Choroid plexus epithelial cell (primary cell): ENCODE measurements around the gene TSPAN12.

Experiments
- DNase-seq: peaks from one replicate; pipeline ENCODE4 v3.0.0-alpha.2; 2010; ENCODE audit warnings: low read depth
- H3K4me3 ChIP-seq: 2 replicates; pipeline ENCODE4 v1.5.1; 2011; ENCODE audit warnings: low read depth, mild to moderate bottlenecking, control low read depth, low read length, moderate library complexity
- TF ChIP-seq, protein P1 (sequence below): conservative IDR thresholded peaks from 2 replicates; pipeline ENCODE4 v1.5.1; 2011; ENCODE audit warnings: low read depth, mild to moderate bottlenecking, control low read depth, inconsistent platforms, low read length, moderate library complexity

The TSPAN12 gene

GRCh38 chr7:120874016-120874415 is 16.1 kb upstream of the TSPAN12 start:
- H3K4me3 ChIP-seq: no peak overlapping the region
- no peak for DNase-seq
- TF ChIP-seq, protein P1, sequence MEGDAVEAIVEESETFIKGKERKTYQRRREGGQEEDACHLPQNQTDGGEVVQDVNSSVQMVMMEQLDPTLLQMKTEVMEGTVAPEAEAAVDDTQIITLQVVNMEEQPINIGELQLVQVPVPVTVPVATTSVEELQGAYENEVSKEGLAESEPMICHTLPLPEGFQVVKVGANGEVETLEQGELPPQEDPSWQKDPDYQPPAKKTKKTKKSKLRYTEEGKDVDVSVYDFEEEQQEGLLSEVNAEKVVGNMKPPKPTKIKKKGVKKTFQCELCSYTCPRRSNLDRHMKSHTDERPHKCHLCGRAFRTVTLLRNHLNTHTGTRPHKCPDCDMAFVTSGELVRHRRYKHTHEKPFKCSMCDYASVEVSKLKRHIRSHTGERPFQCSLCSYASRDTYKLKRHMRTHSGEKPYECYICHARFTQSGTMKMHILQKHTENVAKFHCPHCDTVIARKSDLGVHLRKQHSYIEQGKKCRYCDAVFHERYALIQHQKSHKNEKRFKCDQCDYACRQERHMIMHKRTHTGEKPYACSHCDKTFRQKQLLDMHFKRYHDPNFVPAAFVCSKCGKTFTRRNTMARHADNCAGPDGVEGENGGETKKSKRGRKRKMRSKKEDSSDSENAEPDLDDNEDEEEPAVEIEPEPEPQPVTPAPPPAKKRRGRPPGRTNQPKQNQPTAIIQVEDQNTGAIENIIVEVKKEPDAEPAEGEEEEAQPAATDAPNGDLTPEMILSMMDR: no peak

DNA sequence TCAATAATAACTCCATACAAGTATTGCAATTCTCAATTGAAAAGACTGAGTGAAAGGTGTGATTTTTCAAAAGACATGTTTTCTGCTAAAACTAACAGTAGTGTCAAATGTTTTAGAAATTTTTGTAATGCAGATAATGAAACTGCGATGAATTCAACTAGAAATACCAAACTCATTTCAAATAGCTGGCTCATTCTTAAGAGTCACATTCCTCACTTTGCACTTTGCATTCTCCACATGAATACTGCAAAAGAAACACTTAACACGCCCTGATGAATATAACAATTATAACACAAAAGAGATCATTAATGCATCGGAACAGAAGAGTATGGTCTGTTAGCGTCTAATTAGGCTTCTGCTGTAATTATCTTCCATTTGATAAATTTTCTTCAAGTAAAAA is 15.5 kb upstream of the TSPAN12 start:
- DNase-seq: peak; percentile 14
- H3K4me3 ChIP-seq: no peak overlapping the region
- TF ChIP-seq, protein P1: no peak

DNA sequence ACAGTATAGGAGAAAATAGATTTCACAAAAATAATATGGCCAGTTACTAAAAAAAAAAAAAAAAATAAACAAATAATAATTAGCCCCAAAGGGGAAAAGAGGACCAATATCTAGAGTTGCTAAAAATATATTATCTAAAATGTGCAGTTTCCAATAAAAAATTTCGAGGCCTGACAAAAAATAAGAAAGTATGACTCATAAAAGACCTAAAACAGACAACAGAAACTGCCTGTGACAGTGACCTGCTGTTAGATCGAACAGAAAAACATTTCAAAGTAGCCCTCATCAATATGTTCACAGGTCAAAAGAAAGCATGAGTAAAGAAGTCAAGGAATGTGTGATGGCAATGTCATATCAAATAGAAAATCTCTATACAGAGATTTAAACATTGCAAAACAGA is 11.8 kb upstream of the TSPAN12 start:
- TF ChIP-seq, protein P1: no peak
- DNase-seq: no peak
- no peak overlapping the region for H3K4me3 ChIP-seq

GRCh38 chr7:120867932-120868331 is 10.0 kb upstream of the TSPAN12 start:
- DNase-seq: no peak
- TF ChIP-seq, protein P1: no peak
- H3K4me3 ChIP-seq: no peak overlapping the region

DNA sequence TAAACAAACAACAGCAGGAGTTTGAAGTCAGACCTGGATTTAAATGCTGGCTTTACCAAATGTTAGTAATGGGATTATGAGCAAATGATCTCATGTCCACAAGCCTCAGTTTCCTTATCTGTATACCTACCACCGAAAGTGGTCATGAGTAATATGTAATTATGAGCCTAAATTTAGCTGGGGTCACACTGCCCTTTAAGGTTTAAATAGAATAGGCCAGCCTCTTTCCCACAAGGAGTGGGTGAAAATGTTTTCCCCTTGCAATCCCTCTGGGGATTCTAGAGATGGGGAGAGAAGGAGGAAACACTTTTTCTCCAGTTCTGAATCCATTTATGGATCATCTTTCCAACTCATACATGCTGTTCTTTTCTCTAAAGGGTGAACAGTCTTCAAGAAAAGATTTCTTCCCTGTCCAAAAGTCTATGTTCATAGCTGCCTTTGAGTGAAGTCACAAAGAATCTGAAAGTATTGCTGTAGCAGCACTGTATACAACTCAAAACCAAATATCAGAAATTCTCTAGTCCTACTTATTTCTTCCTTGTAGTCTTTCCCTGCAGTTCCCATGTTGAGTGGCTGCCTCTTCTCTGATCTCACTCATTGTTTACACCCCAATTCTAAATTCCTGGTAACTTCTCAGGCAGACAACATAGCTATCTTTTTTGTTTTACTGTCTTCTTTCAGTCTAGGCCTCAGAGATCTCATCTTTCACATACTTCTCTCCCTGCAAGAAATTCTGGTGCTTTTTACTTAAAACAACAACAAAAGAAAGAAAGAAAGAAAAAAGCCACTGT is 7.4 kb upstream of the TSPAN12 start:
- H3K4me3 ChIP-seq: no peak overlapping the region
- no peak for DNase-seq
- TF ChIP-seq, protein P1: no peak

DNA sequence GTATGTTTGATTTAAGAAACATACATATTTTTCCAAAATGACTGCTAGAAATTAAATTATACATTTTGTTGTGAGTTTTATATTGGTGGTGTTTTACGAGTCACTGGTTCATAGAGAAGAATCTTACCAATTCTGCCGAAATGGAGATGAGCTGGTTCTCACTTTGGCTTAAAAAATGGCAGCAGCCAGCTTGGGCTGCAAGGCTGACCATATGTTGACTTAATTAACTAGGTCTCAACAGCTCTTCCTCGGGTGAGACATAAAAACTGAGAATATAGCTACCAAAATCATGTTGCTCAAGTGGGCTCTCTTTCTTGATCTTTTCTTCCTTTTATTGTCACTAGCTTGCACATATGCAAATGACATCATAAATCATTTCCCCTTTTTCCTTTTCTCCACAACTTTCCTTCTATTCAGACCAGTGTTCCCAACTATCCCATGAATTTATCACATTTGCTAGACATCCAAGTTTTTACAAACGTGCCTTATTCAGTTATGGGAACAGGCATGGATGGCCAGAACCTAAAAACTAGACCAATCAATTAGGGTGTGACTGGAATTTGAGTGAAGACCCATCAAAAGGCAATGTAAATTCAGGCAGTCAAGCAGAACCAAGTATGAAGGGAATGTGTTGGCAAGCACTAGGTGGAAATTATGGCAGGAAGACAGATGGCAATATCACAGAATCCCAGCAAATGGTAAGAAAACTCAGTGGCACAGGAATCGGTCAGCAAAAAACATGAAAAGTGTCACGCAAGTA is 6.4 kb upstream of the TSPAN12 start:
- no peak overlapping the region for H3K4me3 ChIP-seq
- no peak for DNase-seq
- TF ChIP-seq, protein P1: no peak
